GM12874 (cell line): ENCODE data around the gene SNF8.

Source experiments
- TF ChIP-seq, protein P1 (sequence below): IDR thresholded peaks from 2 replicates; pipeline ENCODE4 v1.5.1; 2011; ENCODE audit warnings: low read depth, mild to moderate bottlenecking, control low read depth, low read length, moderate library complexity; ENCODE audit not compliant: insufficient read depth

The SNF8 gene

DNA sequence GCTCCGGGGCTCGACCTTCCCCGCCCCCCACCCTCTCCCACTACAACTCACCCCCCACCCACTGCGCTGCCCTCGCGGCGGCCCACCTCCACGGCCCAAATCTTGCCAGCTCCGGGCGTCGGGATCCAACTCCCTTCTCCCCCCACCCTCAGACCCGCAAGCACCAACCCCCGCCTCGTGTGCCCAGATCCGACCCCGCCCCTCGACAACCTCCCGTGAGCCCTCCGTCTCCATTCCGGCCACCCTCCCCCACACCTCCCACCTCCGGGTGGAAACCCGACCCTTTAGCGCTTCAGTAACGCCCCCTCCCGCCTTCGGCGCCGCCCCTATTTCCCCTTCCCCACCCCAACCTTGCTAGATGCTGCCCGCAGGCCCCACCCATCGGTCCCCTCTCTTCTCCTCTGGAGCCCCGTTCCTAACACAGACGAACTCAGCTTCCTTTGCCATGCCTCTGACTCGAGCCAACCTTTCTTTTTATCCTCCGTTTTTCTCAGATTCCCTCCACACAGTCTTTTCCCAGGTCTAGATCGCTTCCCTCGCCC is 35.7 kb downstream of the SNF8 start:
- TF ChIP-seq, protein P1, sequence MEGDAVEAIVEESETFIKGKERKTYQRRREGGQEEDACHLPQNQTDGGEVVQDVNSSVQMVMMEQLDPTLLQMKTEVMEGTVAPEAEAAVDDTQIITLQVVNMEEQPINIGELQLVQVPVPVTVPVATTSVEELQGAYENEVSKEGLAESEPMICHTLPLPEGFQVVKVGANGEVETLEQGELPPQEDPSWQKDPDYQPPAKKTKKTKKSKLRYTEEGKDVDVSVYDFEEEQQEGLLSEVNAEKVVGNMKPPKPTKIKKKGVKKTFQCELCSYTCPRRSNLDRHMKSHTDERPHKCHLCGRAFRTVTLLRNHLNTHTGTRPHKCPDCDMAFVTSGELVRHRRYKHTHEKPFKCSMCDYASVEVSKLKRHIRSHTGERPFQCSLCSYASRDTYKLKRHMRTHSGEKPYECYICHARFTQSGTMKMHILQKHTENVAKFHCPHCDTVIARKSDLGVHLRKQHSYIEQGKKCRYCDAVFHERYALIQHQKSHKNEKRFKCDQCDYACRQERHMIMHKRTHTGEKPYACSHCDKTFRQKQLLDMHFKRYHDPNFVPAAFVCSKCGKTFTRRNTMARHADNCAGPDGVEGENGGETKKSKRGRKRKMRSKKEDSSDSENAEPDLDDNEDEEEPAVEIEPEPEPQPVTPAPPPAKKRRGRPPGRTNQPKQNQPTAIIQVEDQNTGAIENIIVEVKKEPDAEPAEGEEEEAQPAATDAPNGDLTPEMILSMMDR, result no peak

DNA sequence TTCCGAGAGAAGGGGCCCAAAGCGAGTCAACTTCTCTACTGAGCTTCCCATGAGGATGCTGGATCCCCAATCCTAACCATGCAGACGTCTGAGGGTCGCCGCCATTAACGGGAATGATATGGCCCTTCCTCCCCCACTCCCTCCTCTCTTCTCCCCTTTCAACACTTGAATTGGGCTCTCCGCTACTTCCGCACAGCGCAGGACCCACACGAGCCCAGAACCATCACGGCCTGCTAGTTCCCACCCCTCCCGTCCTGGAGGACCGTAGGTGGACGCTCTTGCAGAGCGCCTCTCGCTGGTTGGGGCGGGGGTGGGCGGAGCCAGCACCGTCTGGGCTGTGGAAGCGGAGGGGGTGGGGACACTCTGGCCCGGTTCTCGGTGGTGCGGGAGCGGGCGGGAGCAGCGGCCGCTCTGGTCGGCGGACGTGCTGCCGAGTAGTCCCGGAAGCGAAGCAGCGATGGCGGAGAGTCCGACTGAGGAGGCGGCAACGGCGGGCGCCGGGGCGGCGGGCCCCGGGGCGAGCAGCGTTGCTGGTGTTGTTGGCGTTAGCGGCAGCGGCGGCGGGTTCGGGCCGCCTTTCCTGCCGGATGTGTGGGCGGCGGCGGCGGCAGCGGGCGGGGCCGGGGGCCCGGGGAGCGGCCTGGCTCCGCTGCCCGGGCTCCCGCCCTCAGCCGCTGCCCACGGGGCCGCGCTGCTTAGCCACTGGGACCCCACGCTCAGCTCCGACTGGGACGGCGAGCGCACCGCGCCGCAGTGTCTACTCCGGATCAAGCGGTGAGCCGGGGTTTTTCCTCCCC is 36.4 kb downstream of the SNF8 start, which contains the start of gene UBE2Z:
Gene UBE2Z (plus strand): TSS at position 361 of the 797 bp plus-strand sequence. CDS start 97 bp downstream, at position 458.
- TF ChIP-seq, protein P1, result peak; percentile 41; the same call in 1 of the 2 replicates

DNA sequence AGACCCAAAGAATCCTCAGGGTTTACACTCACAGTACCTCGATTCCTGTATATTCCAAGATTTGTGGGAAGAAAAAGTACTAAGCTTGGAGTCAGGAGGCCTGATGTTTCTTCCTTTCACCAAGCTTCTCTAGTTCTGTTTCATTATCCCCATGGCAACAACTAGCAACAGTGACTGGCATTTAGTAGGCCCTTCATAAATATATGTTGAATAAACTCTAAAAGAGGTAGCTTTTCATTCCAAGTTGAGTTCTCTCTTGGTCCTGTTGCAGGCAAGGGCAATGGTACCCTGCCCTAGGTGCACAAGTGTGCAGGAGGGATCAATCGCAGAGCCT is 37.0 kb downstream of the SNF8 start:
- TF ChIP-seq, protein P1, result no peak

DNA sequence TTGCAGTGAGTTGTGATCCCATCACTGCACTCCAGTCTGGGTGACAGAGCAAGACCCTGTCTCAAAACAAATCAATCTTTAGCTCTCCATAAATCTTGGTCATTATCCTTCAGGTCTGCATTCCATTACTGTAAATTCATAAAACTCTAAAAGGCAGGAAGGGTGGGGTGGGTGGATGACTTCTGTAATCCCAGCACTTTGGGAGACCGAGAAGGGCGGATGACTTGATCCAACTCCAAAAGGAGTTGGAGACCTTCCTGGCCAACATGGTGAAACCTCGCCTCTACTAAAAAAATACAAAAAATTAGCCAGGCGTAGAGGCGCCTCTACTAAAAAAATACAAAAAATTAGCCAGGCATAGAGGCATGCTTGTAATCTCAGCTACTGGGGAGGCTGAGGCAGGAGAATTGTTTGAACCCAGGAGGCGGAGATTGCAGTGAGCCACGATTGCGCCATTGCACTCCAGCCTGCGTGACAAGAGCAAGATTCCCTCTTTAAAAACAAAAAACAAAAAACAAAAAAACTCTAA is 38.6 kb downstream of the SNF8 start:
- TF ChIP-seq, protein P1, result no peak

DNA sequence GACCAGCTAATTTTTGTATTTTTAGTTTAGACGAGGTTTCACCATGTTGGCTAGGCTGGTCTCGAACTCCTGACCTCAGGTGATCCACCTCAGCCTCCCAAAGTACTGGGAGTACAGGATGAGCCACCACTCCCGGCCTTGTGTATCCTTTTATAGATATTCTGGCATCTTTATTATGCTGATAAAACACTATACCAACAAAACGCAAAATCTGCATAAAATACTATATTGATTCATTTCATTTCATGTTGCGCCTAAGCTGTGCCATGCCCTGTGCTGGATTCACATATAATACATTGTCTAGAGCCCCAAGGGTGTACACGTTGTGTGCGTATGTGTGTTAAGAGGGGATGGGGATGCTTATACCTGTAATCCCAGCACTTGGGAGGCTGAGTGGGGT is 40.2 kb downstream of the SNF8 start:
- TF ChIP-seq, protein P1, result no peak

DNA sequence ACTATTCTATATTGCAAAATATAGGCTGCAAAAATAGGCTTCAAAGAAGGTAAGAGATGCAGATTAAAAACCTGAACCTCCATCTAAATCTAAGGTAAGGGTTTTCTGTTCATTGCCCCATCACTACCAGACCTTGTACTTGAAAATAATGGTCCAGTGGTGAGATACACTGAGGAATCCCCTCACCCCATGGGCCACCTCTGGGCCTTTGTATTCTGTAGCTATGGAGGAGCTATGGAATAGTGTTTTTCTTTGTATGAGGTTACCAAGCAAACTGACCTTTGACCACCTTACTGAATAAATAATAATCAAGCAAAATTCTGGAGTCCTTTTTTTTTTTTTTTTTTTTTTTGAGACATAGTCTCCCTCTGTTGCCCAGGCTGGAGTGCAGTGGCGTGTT is 41.2 kb downstream of the SNF8 start:
- TF ChIP-seq, protein P1, result no peak

DNA sequence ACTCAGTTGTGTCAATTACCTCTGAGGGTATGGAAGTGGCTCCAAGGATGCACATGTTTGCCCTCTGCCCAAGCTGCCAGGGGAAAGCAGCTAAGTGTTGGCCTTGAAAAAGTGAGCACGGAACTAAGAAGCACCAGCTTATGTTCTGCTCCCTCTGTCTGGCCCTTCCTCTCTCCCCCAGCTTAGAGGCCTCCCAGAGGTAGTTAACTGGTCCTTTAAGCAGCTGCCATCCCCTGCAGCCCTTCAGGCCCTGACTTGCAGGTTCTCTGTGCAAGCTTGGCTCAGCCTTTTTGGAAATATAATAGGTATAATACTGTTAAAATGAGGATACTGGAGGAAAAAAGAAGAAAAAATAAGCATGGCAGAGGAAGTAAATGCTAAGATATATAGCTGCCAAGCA is 43.4 kb downstream of the SNF8 start:
- TF ChIP-seq, protein P1, result no peak
